AG09319 (cell line): ENCODE measurements around the gene GPR101.
"Not testable (repeated sequence)": the region's sequence is repeated elsewhere in the genome, so short reads cannot be mapped to it uniquely, and the experiment has no call there.

Source experiments
- DNase-seq: peaks from one replicate; pipeline ENCODE4 v3.0.0-alpha.2; 2010; ENCODE audit warnings: low read depth; ENCODE audit errors: extremely low read depth
- TF ChIP-seq, protein P1 (sequence below): IDR thresholded peaks from 2 replicates; pipeline ENCODE4 v1.5.1; 2011; ENCODE audit warnings: low read depth, mild to moderate bottlenecking, inconsistent platforms, low read length, moderate library complexity

Gene GPR101

GRCh38 chrX:137032841-137033773 lies 688 bp downstream of the GPR101 start:
- no peak for DNase-seq
- TF ChIP-seq, protein P1, sequence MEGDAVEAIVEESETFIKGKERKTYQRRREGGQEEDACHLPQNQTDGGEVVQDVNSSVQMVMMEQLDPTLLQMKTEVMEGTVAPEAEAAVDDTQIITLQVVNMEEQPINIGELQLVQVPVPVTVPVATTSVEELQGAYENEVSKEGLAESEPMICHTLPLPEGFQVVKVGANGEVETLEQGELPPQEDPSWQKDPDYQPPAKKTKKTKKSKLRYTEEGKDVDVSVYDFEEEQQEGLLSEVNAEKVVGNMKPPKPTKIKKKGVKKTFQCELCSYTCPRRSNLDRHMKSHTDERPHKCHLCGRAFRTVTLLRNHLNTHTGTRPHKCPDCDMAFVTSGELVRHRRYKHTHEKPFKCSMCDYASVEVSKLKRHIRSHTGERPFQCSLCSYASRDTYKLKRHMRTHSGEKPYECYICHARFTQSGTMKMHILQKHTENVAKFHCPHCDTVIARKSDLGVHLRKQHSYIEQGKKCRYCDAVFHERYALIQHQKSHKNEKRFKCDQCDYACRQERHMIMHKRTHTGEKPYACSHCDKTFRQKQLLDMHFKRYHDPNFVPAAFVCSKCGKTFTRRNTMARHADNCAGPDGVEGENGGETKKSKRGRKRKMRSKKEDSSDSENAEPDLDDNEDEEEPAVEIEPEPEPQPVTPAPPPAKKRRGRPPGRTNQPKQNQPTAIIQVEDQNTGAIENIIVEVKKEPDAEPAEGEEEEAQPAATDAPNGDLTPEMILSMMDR: no peak

DNA sequence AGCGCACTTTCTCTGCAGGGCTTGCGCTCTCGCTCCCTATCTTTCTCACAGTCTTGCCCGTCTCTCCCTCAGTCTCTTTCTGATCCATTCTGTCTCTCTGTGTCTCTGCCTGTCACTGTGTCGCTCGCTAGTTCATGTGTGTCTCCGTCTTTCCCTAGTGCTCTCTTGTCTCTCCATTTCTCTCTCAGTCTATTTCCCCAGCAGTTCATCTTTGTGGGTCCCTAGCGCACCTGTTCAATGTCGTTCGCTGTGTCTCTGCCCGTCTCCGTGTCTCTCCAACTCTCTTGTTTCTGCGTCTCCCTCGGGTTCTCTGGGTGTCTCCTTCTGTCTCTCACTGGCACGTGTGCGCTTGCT lies 1.5 kb downstream of the GPR101 start:
- no peak for DNase-seq
- TF ChIP-seq, protein P1: no peak

DNA sequence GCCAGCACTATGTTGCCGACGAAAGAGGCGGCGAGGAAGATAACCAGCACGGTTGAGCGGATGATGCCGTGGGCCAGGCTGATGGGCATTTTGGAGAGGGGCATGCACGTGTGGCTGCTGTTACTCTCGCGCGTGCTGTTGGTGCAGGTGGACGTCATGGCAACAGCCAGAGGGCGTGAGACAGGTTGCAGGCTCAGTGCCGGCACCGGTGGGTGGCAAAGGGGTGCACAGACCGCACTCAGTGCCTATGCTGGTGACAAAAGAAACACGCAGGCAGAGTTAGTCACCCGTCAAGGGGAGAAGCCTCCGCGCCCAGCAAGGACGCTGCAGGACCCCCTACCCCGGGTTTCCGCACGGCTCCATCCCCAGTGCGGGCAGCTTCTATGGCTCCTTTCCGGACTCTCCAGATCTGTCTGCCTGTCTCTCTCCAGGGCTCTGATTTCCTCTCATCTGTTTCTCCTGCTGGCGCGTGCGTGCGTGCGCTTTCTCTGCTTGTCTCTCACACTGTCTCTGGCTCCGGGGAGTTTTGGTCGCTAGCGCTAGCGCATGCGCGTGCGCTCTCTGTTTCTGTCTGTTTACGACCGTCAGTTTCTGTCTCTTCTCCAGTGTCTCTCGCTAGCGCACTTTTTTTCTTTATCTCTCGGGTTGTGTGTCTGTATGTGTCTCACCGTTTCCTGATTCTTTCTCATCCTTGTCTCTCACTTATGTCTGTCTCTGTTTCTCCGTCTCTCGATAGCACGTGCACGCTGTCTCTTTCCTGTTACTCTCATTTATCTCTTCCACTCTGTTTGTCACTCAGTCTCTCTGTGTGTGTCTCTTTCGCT lies 2.1 kb downstream of the GPR101 start:
- no peak for DNase-seq
- TF ChIP-seq, protein P1: no peak

DNA sequence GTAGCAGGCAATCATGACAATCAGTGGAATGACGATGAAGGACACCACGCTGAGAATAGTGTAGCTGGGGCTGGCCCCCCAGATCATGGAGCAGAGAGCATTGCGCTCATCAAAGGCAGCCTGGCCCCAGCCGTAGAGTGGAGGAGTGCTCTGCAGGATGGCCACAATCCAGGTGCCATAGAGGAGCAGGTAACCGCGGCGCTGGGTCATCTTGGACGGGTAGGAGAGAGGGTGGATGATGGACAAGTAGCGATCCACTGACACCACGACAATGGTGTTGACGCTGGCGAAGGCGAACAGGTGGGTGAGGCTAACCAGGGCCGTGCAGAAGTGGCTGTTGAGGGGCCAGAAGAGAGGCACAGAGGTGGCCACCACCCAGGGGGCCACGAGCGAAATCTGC lies 2.8 kb downstream of the GPR101 start:
- TF ChIP-seq, protein P1: no peak
- no peak for DNase-seq

DNA sequence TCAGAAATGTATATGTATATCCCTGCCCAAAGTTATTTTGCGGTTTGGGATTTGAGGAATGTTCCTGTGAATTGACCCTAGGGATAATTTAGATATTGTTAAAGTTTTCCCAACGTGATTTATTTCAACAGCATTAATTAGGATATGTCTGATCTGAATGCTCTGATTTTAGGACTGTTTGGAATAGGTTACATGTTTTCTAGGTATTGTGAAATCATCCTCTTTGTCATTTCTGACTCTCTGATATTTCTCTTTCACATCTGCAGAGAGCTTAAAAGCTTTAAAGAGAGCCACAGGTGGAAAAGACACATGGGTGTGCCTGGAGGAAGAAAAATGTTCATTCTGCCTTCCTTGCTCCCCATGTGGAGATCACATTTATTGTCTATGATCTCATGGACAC lies 5.1 kb downstream of the GPR101 start:
- TF ChIP-seq, protein P1: no peak

DNA sequence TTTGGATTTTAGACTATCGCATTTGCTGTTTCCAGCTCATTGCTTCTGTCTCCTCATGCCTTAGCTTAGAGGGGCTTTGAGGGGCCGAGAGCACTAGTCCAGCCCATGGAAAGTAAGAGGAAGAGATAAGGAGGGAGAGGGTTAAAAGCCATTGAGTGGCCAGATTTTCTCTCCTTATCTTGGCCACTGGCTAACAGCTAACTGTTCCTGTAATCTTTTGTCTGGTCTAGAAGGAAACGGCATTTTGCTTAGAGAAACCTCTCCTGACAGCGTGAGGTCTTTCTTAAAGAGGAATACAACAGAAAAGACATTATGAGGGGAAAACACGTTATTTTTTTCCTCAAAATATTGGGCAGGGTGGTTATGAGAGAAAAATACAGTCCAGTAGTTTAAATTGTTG lies 7.9 kb downstream of the GPR101 start:
- TF ChIP-seq, protein P1: no peak
- DNase-seq: no peak

More for the DNA sequence above, 5.1 kb downstream of the GPR101 start:
- no peak for DNase-seq

DNA sequence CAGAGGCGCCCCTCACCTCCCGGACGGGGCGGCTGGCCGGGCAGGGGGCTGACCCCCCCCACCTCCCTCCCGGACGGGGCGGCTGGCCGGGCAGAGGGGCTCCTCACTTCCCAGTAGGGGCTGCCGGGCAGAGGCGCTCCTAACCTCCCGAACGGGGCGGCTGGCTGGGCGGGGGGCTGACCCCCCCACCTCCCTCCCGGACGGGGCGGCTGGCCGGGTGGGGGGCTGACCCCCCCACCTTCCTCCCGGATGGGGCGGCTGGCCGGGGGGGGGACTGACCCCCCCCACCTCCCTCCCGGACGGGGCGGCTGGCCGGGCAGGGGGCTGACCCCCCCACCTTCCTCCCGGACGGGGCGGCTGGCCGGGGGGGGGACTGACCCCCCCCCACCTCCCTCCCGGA lies 33.6 kb downstream of the GPR101 start:
- not testable (repeated sequence) for DNase-seq
